A673 (cell line): ENCODE results near the gene NUP210L.

Experiments
- EZH2 ChIP-seq: fragments of 200-600 bp; sonication (generic); IDR thresholded peaks from 2 replicates; pipeline ENCODE4 v1.6.1; 2017; ENCODE audit warnings: borderline replicate concordance, low read depth, mild to moderate bottlenecking, mixed read lengths, antibody characterized with exemption, low read length; ENCODE audit not compliant: poor library complexity, severe bottlenecking
- TF ChIP-seq, protein P1 (sequence below): fragments of 300-800, 200-600 bp; sonication (generic); conservative IDR thresholded peaks from 2 replicates; pipeline ENCODE4 v1.5.1; 2017; ENCODE audit warnings: low read depth, mild to moderate bottlenecking, antibody characterized with exemption, low read length, moderate library complexity, mixed read lengths

DNA sequence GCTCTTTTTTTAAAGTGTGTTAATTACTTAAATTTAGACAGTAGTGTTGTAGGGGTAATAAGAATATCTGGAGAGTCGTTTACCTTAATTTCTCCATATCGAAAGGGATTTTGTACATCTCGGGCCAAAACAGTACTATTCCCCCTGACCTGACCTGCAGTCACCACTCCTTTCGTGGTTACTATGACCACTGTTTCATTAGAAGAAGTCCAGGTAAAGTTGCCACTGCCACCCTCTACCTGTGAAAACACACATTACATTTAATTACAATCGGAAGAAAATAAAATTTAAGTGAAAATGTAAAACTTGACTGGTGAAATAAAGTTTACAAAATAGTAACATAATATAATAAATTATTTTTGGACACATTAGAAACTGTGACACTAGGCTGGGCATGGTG is 37.2 kb downstream of the NUP210L start:
- TF ChIP-seq, protein P1, sequence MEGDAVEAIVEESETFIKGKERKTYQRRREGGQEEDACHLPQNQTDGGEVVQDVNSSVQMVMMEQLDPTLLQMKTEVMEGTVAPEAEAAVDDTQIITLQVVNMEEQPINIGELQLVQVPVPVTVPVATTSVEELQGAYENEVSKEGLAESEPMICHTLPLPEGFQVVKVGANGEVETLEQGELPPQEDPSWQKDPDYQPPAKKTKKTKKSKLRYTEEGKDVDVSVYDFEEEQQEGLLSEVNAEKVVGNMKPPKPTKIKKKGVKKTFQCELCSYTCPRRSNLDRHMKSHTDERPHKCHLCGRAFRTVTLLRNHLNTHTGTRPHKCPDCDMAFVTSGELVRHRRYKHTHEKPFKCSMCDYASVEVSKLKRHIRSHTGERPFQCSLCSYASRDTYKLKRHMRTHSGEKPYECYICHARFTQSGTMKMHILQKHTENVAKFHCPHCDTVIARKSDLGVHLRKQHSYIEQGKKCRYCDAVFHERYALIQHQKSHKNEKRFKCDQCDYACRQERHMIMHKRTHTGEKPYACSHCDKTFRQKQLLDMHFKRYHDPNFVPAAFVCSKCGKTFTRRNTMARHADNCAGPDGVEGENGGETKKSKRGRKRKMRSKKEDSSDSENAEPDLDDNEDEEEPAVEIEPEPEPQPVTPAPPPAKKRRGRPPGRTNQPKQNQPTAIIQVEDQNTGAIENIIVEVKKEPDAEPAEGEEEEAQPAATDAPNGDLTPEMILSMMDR = no peak
- TF ChIP-seq EZH2 = no peak
